Endothelial cell of umbilical vein (primary cell): ENCODE data around the gene KCNQ2. TPM values are rescaled to one million over a fixed set of nuclear protein-coding genes. Genes with fewer than 3 reads are reported as not detected.

ENCODE experiments used
- BruUV-seq: library from RNA; stranded (reverse); fragments of 400-500 nt; replicated peaks from 2 replicates; lab custom pipeline; 2021; lab: Mats Ljungman, UMichigan
- CTCF ChIA-PET: fragments of 300-600, 350-600 bp; sonication (Branson Sonifier 250); formaldehyde crosslinking; loops from one replicate; lab custom pipeline; 2021; ENCODE audit warnings: antibody characterized with exemption, inconsistent platforms; lab: Charles Lee
- POLR2A ChIA-PET: fragments of 300-600, 350-600 bp; sonication (Branson Sonifier 250); formaldehyde crosslinking; loops from one replicate; lab custom pipeline; 2021; ENCODE audit warnings: antibody characterized with exemption, inconsistent platforms; lab: Charles Lee
- DNase-seq: peaks from one replicate; pipeline ENCODE4 v3.0.0-alpha.2; 2011; ENCODE audit warnings: low read depth, low spot score
- FAIRE-seq: peaks from 2 replicates; lab custom pipeline; 2011; peaks lifted over from hg19 to GRCh38; lab: Jason Lieb, UNC
- H2AFZ ChIP-seq: 2 replicates; pipeline ENCODE4 v1.6.0; 2012; ENCODE audit warnings: low read depth, low read length, control low read depth, inconsistent platforms
- H3K27ac ChIP-seq: 2 replicates; pipeline ENCODE4 v1.5.1; 2011; ENCODE audit warnings: low read depth, mild to moderate bottlenecking, control low read depth, low read length, moderate library complexity; ENCODE audit not compliant: insufficient read depth
- H3K27me3 ChIP-seq, 2 experiments: 2 replicates each; pipeline versions ENCODE4 v1.6.0 to v1.6.1; 2011; ENCODE audit warnings: low read length in 2 of 2, mixed read lengths in 1 of 2; ENCODE audit not compliant: control insufficient read depth in 2 of 2, insufficient read depth in 2 of 2
- H3K36me3 ChIP-seq, 2 experiments: 2 replicates in 1 of 2; 3 replicates in 1 of 2; pipeline ENCODE4 v1.5.1; 2011; ENCODE audit warnings: low read length in 2 of 2, mild to moderate bottlenecking in 1 of 2, moderate library complexity in 1 of 2; ENCODE audit not compliant: control insufficient read depth in 2 of 2, insufficient read depth in 2 of 2; ENCODE audit errors: extremely low read depth in 1 of 2
- H3K4me1 ChIP-seq: 3 replicates; pipeline ENCODE4 v1.5.1; 2011; ENCODE audit warnings: mild to moderate bottlenecking, low read length; ENCODE audit not compliant: control insufficient read depth, insufficient read depth; ENCODE audit errors: extremely low read depth
- H3K4me2 ChIP-seq: 2 replicates; pipeline ENCODE4 v1.6.1; 2011; ENCODE audit warnings: low read length, control low read depth, mixed read lengths; ENCODE audit not compliant: insufficient read depth
- H3K4me3 ChIP-seq, 3 experiments: fragments of 200-600 bp in 1 of 3; sonication (generic), shearing (Covaris generic) in 1 of 3; replicated peaks in 1 of 3; 2 replicates each; pipeline ENCODE4 v1.5.1; 2011 to 2016; ENCODE audit warnings: control low read depth in 3 of 3, low read length in 3 of 3, mild to moderate bottlenecking in 2 of 3, inconsistent platforms in 1 of 3, low read depth in 1 of 3, moderate library complexity in 1 of 3; ENCODE audit not compliant: insufficient read depth in 1 of 3
- H3K79me2 ChIP-seq: 2 replicates; pipeline ENCODE4 v1.6.0; 2012; ENCODE audit warnings: low read length, inconsistent platforms; ENCODE audit not compliant: control insufficient read depth, insufficient read depth
- H3K9ac ChIP-seq: replicated peaks from 2 replicates; pipeline ENCODE3; 2011; ENCODE audit warnings: low read length, control low read depth; ENCODE audit not compliant: insufficient read depth; ENCODE audit errors: extremely low read depth
- H3K9me1 ChIP-seq: replicated peaks from 3 replicates; pipeline ENCODE4 v1.6.0; 2011; ENCODE audit warnings: mild to moderate bottlenecking, low read length; ENCODE audit not compliant: control insufficient read depth, insufficient read depth; ENCODE audit errors: extremely low read depth
- H3K9me3 ChIP-seq: replicated peaks from 2 replicates; pipeline ENCODE4 v1.5.1; 2012; ENCODE audit warnings: low read length, inconsistent platforms; ENCODE audit not compliant: control insufficient read depth, insufficient read depth
- H4K20me1 ChIP-seq: replicated peaks from 2 replicates; pipeline ENCODE3; 2011; ENCODE audit warnings: mild to moderate bottlenecking, low read length; ENCODE audit not compliant: control insufficient read depth, insufficient read depth; ENCODE audit errors: extremely low read depth
- CTCF ChIP-seq, 2 donors: IDR thresholded peaks; 1 replicate in 1 of 2; 2 replicates in 1 of 2; pipeline ENCODE4 v1.5.1; 2011; ENCODE audit warnings: low read length in 2 of 2, mild to moderate bottlenecking in 2 of 2, moderate library complexity in 2 of 2, control low read depth in 1 of 2, inconsistent platforms in 1 of 2, low read depth in 1 of 2; ENCODE audit not compliant: insufficient read depth in 1 of 2; ENCODE audit errors: extremely low read depth in 1 of 2
- EZH2 ChIP-seq: IDR thresholded peaks from 2 replicates; pipeline ENCODE4 v1.6.1; 2012; ENCODE audit warnings: borderline replicate concordance, low read depth, mild to moderate bottlenecking, moderate library complexity, low read length, inconsistent platforms; ENCODE audit not compliant: severe bottlenecking
- FOS ChIP-seq: IDR thresholded peaks from 2 replicates; pipeline ENCODE4 v1.6.1; 2011; ENCODE audit warnings: mild to moderate bottlenecking, low read length, moderate library complexity, borderline replicate concordance; ENCODE audit not compliant: insufficient read depth
- GATA2 ChIP-seq: IDR thresholded peaks from 2 replicates; pipeline ENCODE4 v1.7.0; 2011; ENCODE audit warnings: low read depth, mild to moderate bottlenecking, moderate library complexity, mixed read lengths, low read length; ENCODE audit not compliant: insufficient read length, insufficient read depth
- JUN ChIP-seq: IDR thresholded peaks from 2 replicates; pipeline ENCODE4 v1.6.1; 2011; ENCODE audit warnings: borderline replicate concordance, low read depth; ENCODE audit not compliant: insufficient read length, insufficient read depth
- MYC ChIP-seq: IDR thresholded peaks from one replicate; pipeline ENCODE4 v1.6.1; 2011; ENCODE audit warnings: mild to moderate bottlenecking, low read depth, low read length
- POLR2A ChIP-seq: IDR thresholded peaks from 2 replicates; pipeline ENCODE4 v1.6.1; 2012; ENCODE audit warnings: low read depth, mild to moderate bottlenecking, control low read depth, low read length
- POLR2AphosphoS5 ChIP-seq: IDR thresholded peaks from 2 replicates; pipeline ENCODE4 v1.6.1; 2012; ENCODE audit warnings: low read depth, mild to moderate bottlenecking, control low read depth, low read length, moderate library complexity; ENCODE audit not compliant: insufficient read depth
- dilution Hi-C: fragments of 300-500 bp; cut with MboI; formaldehyde crosslinking; loops from one replicate; pipeline ENCODE4 v1.15.0; 2019; ENCODE audit warnings: low sequenced_read_pairs; ENCODE audit not compliant: extremely low pct_ligation_motif_present
- intact Hi-C: fragments of 100-400 bp; cut with micrococcal nuclease; formaldehyde crosslinking; loops from one replicate; pipeline ENCODE4 v1.10.0; 2022
- polyA plus RNA-seq, 4 experiments: library from polyadenylated mRNA; depleted of rRNA in 3 of 4; stranded (reverse) in 3 of 4; unstranded in 1 of 4; fragments of >200 nt; gene quantifications; 2 replicates each; pipeline versions ENCODE4 v1.2.1 to v1.2.3, GENCODE V29; 2011 to 2012; ENCODE audit warnings: missing spikeins in 1 of 4
- total RNA-seq: library from RNA; stranded (reverse); gene quantifications from 2 replicates; pipeline ENCODE4 v1.2.3, GENCODE V29; 2021
- TF ChIP-seq, protein P1 (sequence below): IDR thresholded peaks from 2 replicates; pipeline ENCODE4 v1.6.1; 2011; ENCODE audit not compliant: insufficient read depth, insufficient read length

The KCNQ2 gene
- total and polyA plus RNA-seq, 2 donors (not counting 3 experiments of a cell fraction or from before 2014, with no cell fraction given), result not detected

DNA sequence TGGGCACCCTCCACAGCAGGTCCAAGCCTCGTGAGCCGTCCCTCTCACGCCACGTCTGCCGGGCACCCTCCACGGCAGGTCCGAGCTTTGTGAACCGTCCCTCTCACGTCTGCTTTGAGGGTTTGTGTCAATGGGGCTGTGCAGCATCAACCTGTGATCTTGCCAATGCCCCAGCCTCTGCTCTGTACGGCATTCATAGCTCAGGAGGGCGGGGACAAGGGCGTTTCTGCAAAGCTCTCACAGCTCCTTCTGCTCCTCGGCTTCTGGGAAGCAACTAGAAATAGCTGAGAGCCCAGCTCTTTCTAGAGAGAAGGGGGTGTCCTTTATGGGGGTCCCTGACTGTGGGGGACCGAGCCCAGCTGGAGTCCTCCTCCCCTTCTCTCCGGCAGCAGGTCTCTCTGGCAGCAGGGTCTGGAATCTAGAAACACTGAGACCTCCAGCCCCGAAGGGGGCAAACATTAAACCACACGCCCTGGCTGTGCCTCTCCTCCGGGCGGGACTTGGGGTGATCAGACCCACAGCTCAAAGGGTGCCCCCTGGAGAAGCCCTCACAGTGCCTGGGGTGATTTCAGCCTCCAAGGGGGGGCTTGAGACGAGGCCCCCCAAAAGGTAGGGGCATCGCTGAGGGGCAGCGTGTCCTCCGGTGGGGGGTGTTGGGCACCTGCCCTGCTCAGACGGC is 70.1 kb downstream of the KCNQ2 start:
- H3K27ac ChIP-seq, result no peak overlapping the region
- FAIRE-seq (no peak), DNase-seq (no peak)
- no peak overlapping the region for H2AFZ ChIP-seq
- no peaks in the 10 kb centered on the region for H3K4me1 ChIP-seq
- POLR2A ChIA-PET, result no interaction called here
- BruUV-seq, result no TSS peak
- intact Hi-C loops (no loop called here), dilution Hi-C loops (no loop called here)
- no peaks in the 10 kb centered on the region for H3K27me3 ChIP-seq
- CTCF ChIA-PET, result interaction anchor here (0.8 kb wide), 1 partner anchor 21 kb away, joined by 3 read pairs; no protein-coding TSS in a partner anchor
- H3K9ac ChIP-seq, result no peak overlapping the region
- no peaks in the 10 kb centered on the region for H3K36me3 ChIP-seq
- H4K20me1 ChIP-seq, result no peaks in the 10 kb centered on the region
- no peak overlapping the region for H3K4me3 ChIP-seq
- no peak overlapping the region for H3K4me2 ChIP-seq
- no peak for TF ChIP-seq POLR2A
- no peak for TF ChIP-seq JUN
- TF ChIP-seq FOS, result no peak
- TF ChIP-seq POLR2AphosphoS5, result no peak
- no peak for TF ChIP-seq MYC
- H3K9me3 ChIP-seq, result no peaks in the 10 kb centered on the region
- H3K79me2 ChIP-seq, result no peaks in the 10 kb centered on the region
- H3K9me1 ChIP-seq, result no peaks in the 10 kb centered on the region

DNA sequence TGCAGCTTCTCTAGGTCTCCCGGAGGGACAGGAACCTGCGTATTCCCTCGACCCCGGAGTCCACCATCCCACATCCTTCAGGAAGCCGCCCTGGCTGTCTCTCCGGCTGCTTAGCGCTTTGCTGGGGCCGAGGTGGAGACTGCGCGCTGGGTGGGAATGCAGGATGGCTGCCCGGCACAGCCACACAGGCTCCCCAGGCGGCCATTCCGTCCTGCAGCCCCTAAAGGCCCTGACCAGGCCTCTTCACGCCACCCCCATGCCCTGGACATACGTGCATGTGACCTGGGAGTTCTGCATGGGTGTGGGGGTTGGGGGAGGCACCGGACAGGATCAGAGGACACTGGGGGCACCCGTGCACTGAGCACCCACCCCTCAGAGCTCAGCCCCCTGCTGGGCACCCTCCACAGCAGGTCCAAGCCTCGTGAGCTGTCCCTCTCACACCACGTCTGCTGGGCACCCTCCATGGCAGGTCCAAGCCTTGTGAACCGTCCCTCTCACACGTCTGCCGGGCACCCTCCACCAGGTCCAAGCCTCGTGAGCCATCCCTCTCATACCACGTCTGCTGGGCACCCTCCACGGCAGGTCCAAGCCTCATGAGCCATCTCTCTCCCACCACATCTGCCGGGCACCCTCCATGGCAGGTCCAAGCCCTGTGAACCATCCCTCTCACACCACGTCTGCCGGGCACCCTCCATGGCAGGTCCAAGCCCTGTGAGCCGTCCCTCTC is 70.9 kb downstream of the KCNQ2 start:
- ChIA-PET POLR2A (no interaction called here), CTCF (interaction anchor here (0.8 to 0.9 kb wide), 2 partner anchors 20 to 21 kb away, joined by 3 read pairs; no protein-coding TSS in a partner anchor)
- Histone ChIP-seq H3K4me2 (no peak overlapping the region), H2AFZ (no peak overlapping the region), H3K9me3 (no peaks in the 10 kb centered on the region), H3K4me3 (no peak overlapping the region), H3K4me1 (no peaks in the 10 kb centered on the region), H3K9ac (no peak overlapping the region), H3K9me1 (no peaks in the 10 kb centered on the region), H3K36me3 (no peaks in the 10 kb centered on the region), H3K79me2 (no peaks in the 10 kb centered on the region), H3K27me3 (no peaks in the 10 kb centered on the region), H3K27ac (no peak overlapping the region), H4K20me1 (no peaks in the 10 kb centered on the region)
- FAIRE-seq (no peak), DNase-seq (no peak)
- intact Hi-C loops, result no loop called here
- dilution Hi-C loops, result no loop called here
- BruUV-seq, result no TSS peak
- TF ChIP-seq CTCF (IDR thresholded peaks at IDR 0.05; ENCODE audit: extremely low read depth in 1 of 2, insufficient read depth in 1 of 2, low read depth in 1 of 2, low read length in 2 of 2) (no peak), POLR2A (no peak), EZH2 (no peak), GATA2 (no peak), JUN (no peak), MYC (no peak), POLR2AphosphoS5 (no peak)
- TF ChIP-seq, protein P1, sequence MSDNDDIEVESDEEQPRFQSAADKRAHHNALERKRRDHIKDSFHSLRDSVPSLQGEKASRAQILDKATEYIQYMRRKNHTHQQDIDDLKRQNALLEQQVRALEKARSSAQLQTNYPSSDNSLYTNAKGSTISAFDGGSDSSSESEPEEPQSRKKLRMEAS, result no peak
